Uterus (tissue), 2 donors: ENCODE data around the gene ARG1.

Experiments
- POLR2A ChIP-seq, 2 donors: fragments of 450-650 bp; IDR thresholded peaks; one replicate each; pipeline ENCODE4 v1.6.1; 2016; ENCODE audit warnings: antibody characterized with exemption in 2 of 2, mild to moderate bottlenecking in 1 of 2, moderate library complexity in 1 of 2
- TF ChIP-seq, protein P1 (sequence below), 4 experiments: fragments of 200-600 bp in 2 of 4; fragments of 450-650 bp in 2 of 4; sonication (generic) in 2 of 4; IDR thresholded peaks; one replicate each; pipeline ENCODE4 v1.5.1; 2016 to 2019; ENCODE audit warnings: antibody characterized with exemption in 4 of 4, mild to moderate bottlenecking in 2 of 4, moderate library complexity in 1 of 4

DNA sequence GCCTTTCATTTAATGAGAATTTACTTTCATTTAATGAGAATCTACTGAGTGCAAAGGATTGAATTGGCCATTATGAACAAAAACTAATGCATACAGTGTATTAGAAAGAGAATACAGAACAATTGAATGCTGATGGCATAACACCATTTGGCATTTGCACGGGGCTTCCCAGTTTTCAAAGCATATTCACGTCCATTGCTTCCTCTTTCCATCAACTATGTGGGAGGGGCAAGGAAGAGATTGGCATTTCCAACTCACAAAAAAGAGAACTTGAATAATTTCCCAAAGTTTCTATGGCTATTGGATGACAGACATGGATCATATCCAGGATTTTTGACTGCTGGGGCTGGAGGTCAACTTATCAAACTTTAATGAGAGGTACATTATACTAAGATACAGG lies 23.2 kb upstream of the ARG1 start:
- TF ChIP-seq POLR2A (IDR thresholded peaks at IDR 0.05) = no peak
- TF ChIP-seq, protein P1, sequence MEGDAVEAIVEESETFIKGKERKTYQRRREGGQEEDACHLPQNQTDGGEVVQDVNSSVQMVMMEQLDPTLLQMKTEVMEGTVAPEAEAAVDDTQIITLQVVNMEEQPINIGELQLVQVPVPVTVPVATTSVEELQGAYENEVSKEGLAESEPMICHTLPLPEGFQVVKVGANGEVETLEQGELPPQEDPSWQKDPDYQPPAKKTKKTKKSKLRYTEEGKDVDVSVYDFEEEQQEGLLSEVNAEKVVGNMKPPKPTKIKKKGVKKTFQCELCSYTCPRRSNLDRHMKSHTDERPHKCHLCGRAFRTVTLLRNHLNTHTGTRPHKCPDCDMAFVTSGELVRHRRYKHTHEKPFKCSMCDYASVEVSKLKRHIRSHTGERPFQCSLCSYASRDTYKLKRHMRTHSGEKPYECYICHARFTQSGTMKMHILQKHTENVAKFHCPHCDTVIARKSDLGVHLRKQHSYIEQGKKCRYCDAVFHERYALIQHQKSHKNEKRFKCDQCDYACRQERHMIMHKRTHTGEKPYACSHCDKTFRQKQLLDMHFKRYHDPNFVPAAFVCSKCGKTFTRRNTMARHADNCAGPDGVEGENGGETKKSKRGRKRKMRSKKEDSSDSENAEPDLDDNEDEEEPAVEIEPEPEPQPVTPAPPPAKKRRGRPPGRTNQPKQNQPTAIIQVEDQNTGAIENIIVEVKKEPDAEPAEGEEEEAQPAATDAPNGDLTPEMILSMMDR (IDR thresholded peaks at IDR 0.05) = no peak
